ENCODE data around the gene MTRF1L.

- TF ChIP-seq NR2C2 (CRISPR knock-in tag; IDR thresholded peaks at IDR 0.05) (no peak), ZNF425 (CRISPR knock-in tag; conservative IDR thresholded peaks at IDR 0.05) (no peak)
These were observed 20.3 kb downstream of the MTRF1L start for GRCh38 chr6:152981989-152982903.
